Osteoblast (primary cell): ENCODE data around the gene TTC21A. TPM values are rescaled to one million over a fixed set of nuclear protein-coding genes. Genes with fewer than 3 reads are reported as not detected.

Experiments
- DNase-seq: peaks from one replicate; pipeline ENCODE4 v3.0.0; 2011; ENCODE audit warnings: low spot score, mixed read lengths; ENCODE audit not compliant: insufficient read length; ENCODE audit errors: missing footprints
- H2AFZ ChIP-seq: 2 replicates; pipeline ENCODE4 v1.6.0; 2011; ENCODE audit warnings: mild to moderate bottlenecking, low read length
- H3K27ac ChIP-seq: 2 replicates; pipeline ENCODE4 v1.5.1; 2011; ENCODE audit warnings: mild to moderate bottlenecking, low read depth, low read length, moderate library complexity
- H3K27me3 ChIP-seq: 2 replicates; pipeline ENCODE4 v1.6.0; 2012; ENCODE audit warnings: mild to moderate bottlenecking, control low read depth, inconsistent platforms, low read length, moderate library complexity; ENCODE audit not compliant: insufficient read depth
- H3K36me3 ChIP-seq: 2 replicates; pipeline ENCODE4 v1.5.1; 2011; ENCODE audit warnings: mild to moderate bottlenecking, low read length, control low read depth, moderate library complexity; ENCODE audit not compliant: insufficient read depth
- H3K4me1 ChIP-seq: 2 replicates; pipeline ENCODE4 v1.5.1; 2011; ENCODE audit warnings: mild to moderate bottlenecking, low read length, control low read depth, moderate library complexity; ENCODE audit not compliant: insufficient read depth
- H3K4me2 ChIP-seq: 2 replicates; pipeline ENCODE4 v1.6.0; 2011; ENCODE audit warnings: mild to moderate bottlenecking, low read length; ENCODE audit not compliant: insufficient read depth
- H3K4me3 ChIP-seq: fragments of 200-600 bp; sonication (generic); 3 replicates; pipeline ENCODE4 v1.5.1; 2012; ENCODE audit warnings: mild to moderate bottlenecking, low read length, inconsistent platforms; ENCODE audit not compliant: insufficient read depth
- H3K79me2 ChIP-seq: 2 replicates; pipeline ENCODE4 v1.6.0; 2012; ENCODE audit warnings: mild to moderate bottlenecking, low read length, control low read depth, inconsistent platforms; ENCODE audit not compliant: insufficient read depth
- H3K9me3 ChIP-seq: 2 replicates; pipeline ENCODE4 v1.5.1; 2011; ENCODE audit warnings: low read depth, low read length, control low read depth
- H4K20me1 ChIP-seq: 2 replicates; pipeline ENCODE4 v1.6.0; 2012; ENCODE audit warnings: mild to moderate bottlenecking, low read length, control low read depth; ENCODE audit not compliant: insufficient read depth
- total RNA-seq: library from RNA; depleted of rRNA; stranded (reverse); fragments of >200 nt; gene quantifications from 2 replicates; pipeline ENCODE4 v1.2.3, GENCODE V29; 2012
- TF ChIP-seq, protein P1 (sequence below): IDR thresholded peaks from 2 replicates; pipeline ENCODE4 v1.5.1; 2011; ENCODE audit warnings: mild to moderate bottlenecking, low read depth, low read length, moderate library complexity; ENCODE audit errors: extremely low read depth

TTC21A gene
- total RNA-seq, 1 donor = 6.9 TPM

DNA sequence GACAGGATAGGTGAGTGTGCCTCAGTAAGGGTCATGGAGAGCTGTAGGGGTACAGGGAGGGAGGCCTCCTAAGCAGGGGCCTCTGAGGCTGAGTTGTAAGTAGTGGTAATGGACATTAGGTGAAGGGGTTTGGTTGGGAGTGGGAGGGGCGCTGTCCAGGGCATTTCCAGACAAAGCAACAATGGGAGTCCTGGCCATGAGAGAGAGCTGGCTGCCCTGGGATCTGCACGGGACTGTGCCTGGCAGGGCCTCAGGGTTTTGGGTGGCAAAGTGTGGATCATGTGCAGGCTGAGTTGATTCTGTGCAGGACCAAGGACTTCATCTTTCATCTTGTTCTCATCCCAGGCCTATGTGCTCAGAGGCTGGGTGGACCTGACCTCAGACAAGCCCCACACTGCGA lies 4.6 kb downstream of the TTC21A start:
- Histone ChIP-seq H3K9me3 (no peaks in the 10 kb centered on the region), H3K79me2 (peaks cover 3% of the 10 kb centered on the region), H3K4me1 (peaks cover 6% of the 10 kb centered on the region), H4K20me1 (no peaks in the 10 kb centered on the region), H3K36me3 (peaks cover 6% of the 10 kb centered on the region), H3K4me2 (no peak overlapping the region), H3K27ac (no peak overlapping the region), H3K4me3 (no peak overlapping the region), H3K27me3 (no peaks in the 10 kb centered on the region), H2AFZ (no peak overlapping the region)
- no peak for DNase-seq
- TF ChIP-seq, protein P1, sequence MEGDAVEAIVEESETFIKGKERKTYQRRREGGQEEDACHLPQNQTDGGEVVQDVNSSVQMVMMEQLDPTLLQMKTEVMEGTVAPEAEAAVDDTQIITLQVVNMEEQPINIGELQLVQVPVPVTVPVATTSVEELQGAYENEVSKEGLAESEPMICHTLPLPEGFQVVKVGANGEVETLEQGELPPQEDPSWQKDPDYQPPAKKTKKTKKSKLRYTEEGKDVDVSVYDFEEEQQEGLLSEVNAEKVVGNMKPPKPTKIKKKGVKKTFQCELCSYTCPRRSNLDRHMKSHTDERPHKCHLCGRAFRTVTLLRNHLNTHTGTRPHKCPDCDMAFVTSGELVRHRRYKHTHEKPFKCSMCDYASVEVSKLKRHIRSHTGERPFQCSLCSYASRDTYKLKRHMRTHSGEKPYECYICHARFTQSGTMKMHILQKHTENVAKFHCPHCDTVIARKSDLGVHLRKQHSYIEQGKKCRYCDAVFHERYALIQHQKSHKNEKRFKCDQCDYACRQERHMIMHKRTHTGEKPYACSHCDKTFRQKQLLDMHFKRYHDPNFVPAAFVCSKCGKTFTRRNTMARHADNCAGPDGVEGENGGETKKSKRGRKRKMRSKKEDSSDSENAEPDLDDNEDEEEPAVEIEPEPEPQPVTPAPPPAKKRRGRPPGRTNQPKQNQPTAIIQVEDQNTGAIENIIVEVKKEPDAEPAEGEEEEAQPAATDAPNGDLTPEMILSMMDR = no peak

DNA sequence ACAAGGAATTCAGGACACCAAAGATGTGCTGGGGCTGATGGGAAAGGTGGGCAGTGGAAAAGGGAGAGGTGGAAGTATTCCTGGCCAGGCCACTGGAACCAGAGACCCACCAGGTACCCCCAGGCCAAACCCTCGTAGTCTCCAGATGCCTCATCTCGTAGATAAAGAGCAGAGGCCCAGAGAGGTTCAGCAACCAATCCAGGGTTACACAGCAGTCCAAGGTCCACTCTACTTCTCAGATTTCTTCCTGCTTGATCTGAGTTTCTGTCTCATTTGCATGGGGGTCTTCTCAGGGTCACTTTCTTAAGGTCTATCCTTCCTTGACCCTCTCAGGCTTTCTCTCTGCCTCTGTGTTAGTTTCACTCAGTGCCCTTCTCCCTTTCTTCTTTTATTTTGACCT lies 5.1 kb downstream of the TTC21A start:
- Histone ChIP-seq H3K4me3 (no peak overlapping the region), H4K20me1 (no peaks in the 10 kb centered on the region), H2AFZ (no peak overlapping the region), H3K4me2 (no peak overlapping the region), H3K27ac (no peak overlapping the region), H3K27me3 (no peaks in the 10 kb centered on the region), H3K36me3 (peaks cover 6% of the 10 kb centered on the region), H3K9me3 (no peaks in the 10 kb centered on the region), H3K79me2 (no peaks in the 10 kb centered on the region), H3K4me1 (peaks cover 6% of the 10 kb centered on the region)
- no peak for DNase-seq
- TF ChIP-seq, protein P1 = no peak

DNA sequence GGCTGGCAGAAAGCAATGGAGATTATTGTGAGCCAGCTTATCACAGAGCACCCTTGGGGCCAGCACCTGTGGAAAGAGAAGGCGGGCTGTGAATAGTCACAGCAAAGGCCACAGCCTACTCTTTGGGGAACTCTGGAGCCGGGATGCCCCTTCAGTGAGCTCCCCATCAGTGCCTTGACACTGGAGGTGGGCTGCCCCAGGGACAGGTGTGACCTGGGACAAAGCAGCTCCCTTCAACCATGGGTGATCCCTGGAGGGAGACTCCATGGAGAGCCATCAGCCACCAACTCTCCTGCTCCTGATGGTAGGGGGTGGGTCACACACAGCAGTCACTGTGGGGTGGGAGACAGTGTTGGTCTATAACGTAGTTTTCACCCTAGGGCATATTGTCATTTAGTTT lies 5.8 kb downstream of the TTC21A start:
- H3K4me3 ChIP-seq = no peak overlapping the region
- no peaks in the 10 kb centered on the region for H4K20me1 ChIP-seq
- H3K27me3 ChIP-seq = no peaks in the 10 kb centered on the region
- TF ChIP-seq, protein P1 = no peak
- no peak overlapping the region for H3K27ac ChIP-seq
- peaks cover 1% of the 10 kb centered on the region for H3K4me1 ChIP-seq
- DNase-seq = no peak
- no peaks in the 10 kb centered on the region for H3K79me2 ChIP-seq
- H3K4me2 ChIP-seq = no peak overlapping the region
- peaks cover 6% of the 10 kb centered on the region for H3K36me3 ChIP-seq
- no peaks in the 10 kb centered on the region for H3K9me3 ChIP-seq
- no peak overlapping the region for H2AFZ ChIP-seq

DNA sequence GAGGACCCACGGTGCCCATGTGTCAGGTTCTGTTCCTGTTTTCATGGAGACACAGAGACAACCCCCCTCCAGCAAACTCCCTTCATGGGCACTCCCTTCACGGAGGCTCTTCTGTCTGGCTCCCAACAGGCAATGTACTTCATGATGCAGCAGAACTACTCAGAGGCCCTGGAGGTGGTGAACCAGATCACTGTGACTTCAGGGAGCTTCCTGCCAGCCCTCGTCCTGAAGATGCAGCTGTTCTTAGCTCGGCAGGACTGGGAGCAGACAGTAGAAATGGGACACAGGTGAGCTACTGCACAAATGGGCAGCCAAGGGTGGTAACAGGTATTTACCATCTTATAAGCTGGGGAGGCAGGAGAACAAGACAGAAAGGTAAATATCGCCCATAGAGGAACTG lies 7.0 kb downstream of the TTC21A start:
- Histone ChIP-seq H3K79me2 (no peaks in the 10 kb centered on the region), H3K36me3 (peaks cover 6% of the 10 kb centered on the region), H2AFZ (no peak overlapping the region), H3K4me3 (no peak overlapping the region), H4K20me1 (no peaks in the 10 kb centered on the region), H3K27ac (no peak overlapping the region), H3K27me3 (no peaks in the 10 kb centered on the region), H3K9me3 (no peaks in the 10 kb centered on the region), H3K4me2 (no peak overlapping the region), H3K4me1 (no peaks in the 10 kb centered on the region)
- no peak for DNase-seq
- TF ChIP-seq, protein P1 = no peak
